GM19025 (cell line): ENCODE results near the gene ITGA1.
"Not testable (repeated sequence)": the region's sequence is repeated elsewhere in the genome, so short reads cannot be mapped to it uniquely, and the experiment has no call there.

ENCODE experiments used
- ATAC-seq: cut with Tn5 transposase; IDR thresholded peaks from one replicate; pipeline ENCODE4 v1.9.1; 2021; ENCODE audit warnings: mild to moderate bottlenecking, low read depth, moderate library complexity; ENCODE audit not compliant: unreplicated experiment

ITGA1 gene

GRCh38 chr5:52787600-52788504, at the start of gene ITGA1, which contains the start of gene PELO:
ITGA1 (plus strand) TSS chr5:52787916; CDS start chr5:52788354, 438 bp downstream.
PELO (plus strand) TSS chr5:52787916; CDS start chr5:52800395, 12,479 bp downstream.
- peak; percentile 86 for ATAC-seq

- ATAC-seq, result peak; percentile 75
Observed at GRCh38 chr5:52738095-52738506, 49.6 kb upstream of the ITGA1 start.

- ATAC-seq, result no peak
Observed at GRCh38 chr5:52740007-52740406, 47.7 kb upstream of the ITGA1 start.

GRCh38 chr5:52743012-52743411, 44.7 kb upstream of the ITGA1 start:
- no peak for ATAC-seq

GRCh38 chr5:52743529-52743928, 44.2 kb upstream of the ITGA1 start:
- no peak for ATAC-seq

GRCh38 chr5:52743970-52744369, 43.7 kb upstream of the ITGA1 start:
- ATAC-seq, result no peak

- ATAC-seq, result not testable (repeated sequence)
Observed at GRCh38 chr5:52744867-52745458, 42.8 kb upstream of the ITGA1 start.

- no peak for ATAC-seq
Observed at GRCh38 chr5:52746539-52746938, 41.2 kb upstream of the ITGA1 start.

GRCh38 chr5:52748590-52748989, 39.1 kb upstream of the ITGA1 start:
- ATAC-seq, result no peak

- ATAC-seq, result no peak
Observed at GRCh38 chr5:52749666-52750065, 38.0 kb upstream of the ITGA1 start.

GRCh38 chr5:52751137-52751536, 36.6 kb upstream of the ITGA1 start:
- no peak for ATAC-seq

GRCh38 chr5:52754051-52754450, 33.7 kb upstream of the ITGA1 start:
- ATAC-seq, result no peak

GRCh38 chr5:52757527-52757926, 30.2 kb upstream of the ITGA1 start:
- no peak for ATAC-seq

- ATAC-seq, result no peak
Observed at GRCh38 chr5:52758014-52758413, 29.7 kb upstream of the ITGA1 start.

GRCh38 chr5:52759331-52759730, 28.4 kb upstream of the ITGA1 start:
- ATAC-seq, result no peak

- ATAC-seq, result no peak
Observed at GRCh38 chr5:52760695-52761366, 26.9 kb upstream of the ITGA1 start.

GRCh38 chr5:52767217-52767743, 20.4 kb upstream of the ITGA1 start:
- no peak for ATAC-seq

- ATAC-seq, result no peak
Observed at GRCh38 chr5:52767766-52768480, 19.8 kb upstream of the ITGA1 start.

- no peak for ATAC-seq
Observed at GRCh38 chr5:52769061-52769460, 18.7 kb upstream of the ITGA1 start.

GRCh38 chr5:52770287-52770939, 17.3 kb upstream of the ITGA1 start:
- no peak for ATAC-seq
